NB4 (cell line): ENCODE results near the gene ABCB8.
A peak's percentile ranks its signal among the peaks of the same experiment; 100 is the strongest.

ENCODE experiments used
- DNase-seq: peaks from one replicate; pipeline ENCODE4 v3.0.0; 2010; ENCODE audit warnings: low read depth
- H3K4me3 ChIP-seq: one replicate; pipeline ENCODE4 v1.5.1; 2011; ENCODE audit warnings: mild to moderate bottlenecking, low read depth, low read length, moderate library complexity
- MYC ChIP-seq: IDR thresholded peaks from 2 replicates; pipeline ENCODE4 v1.6.1; 2011; ENCODE audit warnings: low read depth, low read length
- POLR2A ChIP-seq: IDR thresholded peaks from 2 replicates; pipeline ENCODE4 v1.6.1; 2011; ENCODE audit warnings: mild to moderate bottlenecking; ENCODE audit not compliant: insufficient read length; ENCODE audit errors: extremely low read depth
- TF ChIP-seq, protein P1 (sequence below): IDR thresholded peaks from one replicate; pipeline ENCODE4 v1.5.1; 2012; ENCODE audit warnings: low read depth, low read length
- TF ChIP-seq, protein P2 (sequence below): IDR thresholded peaks from 2 replicates; pipeline ENCODE4 v1.6.1; 2011; ENCODE audit warnings: low read depth, low read length

Gene ABCB8

DNA sequence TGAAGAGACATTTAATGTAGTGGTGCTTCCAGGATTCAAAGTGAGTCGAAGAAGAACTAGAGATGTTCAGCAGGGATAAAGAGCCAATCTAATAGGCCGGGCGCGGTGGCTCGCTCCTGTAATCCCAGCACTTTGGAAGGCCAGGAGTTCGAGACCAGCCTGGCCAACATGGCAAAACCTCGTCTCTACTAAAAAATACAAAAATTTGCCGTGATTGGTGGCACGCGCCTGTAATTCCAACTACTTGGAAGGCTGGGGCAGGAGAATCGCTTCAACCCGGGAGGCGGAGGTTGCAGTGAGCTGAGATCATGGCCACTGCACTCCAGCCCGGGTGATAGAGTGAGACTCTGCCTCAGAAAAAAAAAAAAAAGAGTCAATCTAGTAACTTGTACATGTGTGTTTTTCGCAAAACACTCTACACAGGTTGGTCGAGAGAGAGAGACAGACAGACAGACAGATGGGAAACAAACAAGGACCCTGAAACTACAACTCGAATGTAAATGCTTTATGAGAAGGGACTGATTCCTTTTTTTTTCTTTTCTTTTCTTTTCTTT, 775 bp downstream of the ABCB8 start:
- no peak for TF ChIP-seq POLR2A
- no peak for TF ChIP-seq MYC
- TF ChIP-seq, protein P1, sequence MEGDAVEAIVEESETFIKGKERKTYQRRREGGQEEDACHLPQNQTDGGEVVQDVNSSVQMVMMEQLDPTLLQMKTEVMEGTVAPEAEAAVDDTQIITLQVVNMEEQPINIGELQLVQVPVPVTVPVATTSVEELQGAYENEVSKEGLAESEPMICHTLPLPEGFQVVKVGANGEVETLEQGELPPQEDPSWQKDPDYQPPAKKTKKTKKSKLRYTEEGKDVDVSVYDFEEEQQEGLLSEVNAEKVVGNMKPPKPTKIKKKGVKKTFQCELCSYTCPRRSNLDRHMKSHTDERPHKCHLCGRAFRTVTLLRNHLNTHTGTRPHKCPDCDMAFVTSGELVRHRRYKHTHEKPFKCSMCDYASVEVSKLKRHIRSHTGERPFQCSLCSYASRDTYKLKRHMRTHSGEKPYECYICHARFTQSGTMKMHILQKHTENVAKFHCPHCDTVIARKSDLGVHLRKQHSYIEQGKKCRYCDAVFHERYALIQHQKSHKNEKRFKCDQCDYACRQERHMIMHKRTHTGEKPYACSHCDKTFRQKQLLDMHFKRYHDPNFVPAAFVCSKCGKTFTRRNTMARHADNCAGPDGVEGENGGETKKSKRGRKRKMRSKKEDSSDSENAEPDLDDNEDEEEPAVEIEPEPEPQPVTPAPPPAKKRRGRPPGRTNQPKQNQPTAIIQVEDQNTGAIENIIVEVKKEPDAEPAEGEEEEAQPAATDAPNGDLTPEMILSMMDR = no peak
- TF ChIP-seq, protein P2, sequence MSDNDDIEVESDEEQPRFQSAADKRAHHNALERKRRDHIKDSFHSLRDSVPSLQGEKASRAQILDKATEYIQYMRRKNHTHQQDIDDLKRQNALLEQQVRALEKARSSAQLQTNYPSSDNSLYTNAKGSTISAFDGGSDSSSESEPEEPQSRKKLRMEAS = no peak
- H3K4me3 ChIP-seq = peak overlapping the region; percentile 93
- DNase-seq = no peak

DNA sequence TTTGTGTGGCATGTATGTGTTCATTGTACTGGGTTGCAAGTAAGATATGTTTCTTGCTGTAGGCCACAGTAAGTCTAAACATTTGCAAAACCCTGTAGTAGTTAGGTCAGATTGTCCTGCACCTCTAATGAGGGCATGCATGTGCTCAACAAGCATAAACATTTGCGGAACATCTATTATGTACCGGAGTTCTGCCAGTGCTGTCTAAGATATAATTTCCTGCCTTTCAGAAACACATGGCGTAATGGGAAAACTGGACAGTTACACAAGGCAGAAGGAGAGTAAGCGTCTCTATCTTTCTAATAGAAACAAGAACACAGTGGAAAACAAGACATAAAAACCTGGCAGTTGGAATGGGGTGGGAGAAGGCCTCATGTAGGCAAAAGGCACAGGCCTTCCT, 2.8 kb downstream of the ABCB8 start:
- H3K4me3 ChIP-seq = no peak overlapping the region
- TF ChIP-seq MYC (no peak), POLR2A (no peak)
- TF ChIP-seq, protein P2 = no peak
- TF ChIP-seq, protein P1 = no peak
- no peak for DNase-seq

DNA sequence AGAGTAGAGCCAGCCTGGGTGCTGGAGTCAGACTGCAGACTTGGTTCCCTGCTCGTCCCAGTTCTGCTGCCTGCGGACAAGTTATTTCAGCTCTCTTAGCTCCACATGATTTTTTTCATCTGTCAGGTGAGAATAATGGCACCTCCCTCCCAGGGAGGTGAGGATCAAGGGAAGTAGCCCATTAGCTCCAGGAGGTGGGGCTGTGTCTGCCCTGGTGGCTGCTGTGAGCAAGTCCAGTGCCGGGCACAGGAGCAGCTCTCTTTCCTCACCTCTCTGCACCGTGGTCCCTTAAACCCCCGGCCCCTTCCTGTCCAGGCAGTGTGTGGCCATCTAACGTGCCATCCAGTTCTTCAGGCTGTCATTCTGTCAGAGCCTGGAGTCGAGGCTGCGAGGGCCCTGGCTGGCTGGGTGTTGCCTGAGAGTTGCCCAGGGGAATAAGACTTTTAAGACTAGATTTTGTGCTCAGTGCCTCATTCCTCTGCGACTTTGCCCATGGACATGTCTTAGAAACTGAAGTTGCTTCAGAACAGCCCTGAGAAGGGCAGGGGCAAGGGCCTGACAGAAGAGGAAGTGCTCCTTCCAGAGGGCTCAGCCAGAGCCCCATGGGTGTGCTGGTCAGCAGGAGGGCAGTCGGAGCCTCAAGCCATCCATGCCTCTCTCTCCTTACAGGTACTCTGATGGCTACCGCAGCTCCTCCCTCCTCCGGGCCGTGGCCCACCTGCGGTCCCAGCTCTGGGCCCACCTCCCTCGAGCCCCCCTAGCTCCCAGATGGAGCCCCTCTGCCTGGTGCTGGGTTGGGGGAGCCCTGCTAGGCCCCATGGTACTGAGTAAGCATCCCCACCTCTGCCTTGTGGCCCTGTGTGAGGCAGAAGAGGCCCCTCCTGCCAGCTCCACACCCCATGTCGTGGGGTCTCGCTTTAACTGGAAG, 5.0 kb downstream of the ABCB8 start:
- DNase-seq = peak; percentile 52
- TF ChIP-seq, protein P1 = peak; percentile 29
- TF ChIP-seq POLR2A (no peak), MYC (no peak)
- TF ChIP-seq, protein P2 = no peak
- H3K4me3 ChIP-seq = no peak overlapping the region

DNA sequence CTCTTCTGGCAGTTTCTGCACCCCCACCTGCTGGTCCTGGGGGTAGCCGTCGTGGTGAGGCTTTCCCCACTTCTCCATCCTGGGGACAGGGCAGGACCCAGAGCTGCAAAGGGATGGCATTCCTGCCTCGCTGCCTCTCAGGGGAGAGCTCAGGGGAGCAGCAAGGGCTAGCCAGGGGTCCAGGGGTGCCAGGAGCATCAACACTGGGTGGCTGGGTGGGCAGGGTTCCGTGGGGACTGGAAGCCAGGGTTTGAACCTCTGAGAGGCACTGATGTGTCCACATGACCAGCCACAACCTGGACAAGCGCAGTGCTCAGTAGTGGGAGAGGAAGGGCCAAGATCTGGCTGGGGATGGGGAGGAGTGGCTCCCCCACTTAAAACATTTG, 5.6 kb downstream of the ABCB8 start:
- no peak for DNase-seq
- no peak for TF ChIP-seq MYC
- TF ChIP-seq, protein P2 = no peak
- TF ChIP-seq, protein P1 = no peak
- no peak for TF ChIP-seq POLR2A
- no peak overlapping the region for H3K4me3 ChIP-seq

DNA sequence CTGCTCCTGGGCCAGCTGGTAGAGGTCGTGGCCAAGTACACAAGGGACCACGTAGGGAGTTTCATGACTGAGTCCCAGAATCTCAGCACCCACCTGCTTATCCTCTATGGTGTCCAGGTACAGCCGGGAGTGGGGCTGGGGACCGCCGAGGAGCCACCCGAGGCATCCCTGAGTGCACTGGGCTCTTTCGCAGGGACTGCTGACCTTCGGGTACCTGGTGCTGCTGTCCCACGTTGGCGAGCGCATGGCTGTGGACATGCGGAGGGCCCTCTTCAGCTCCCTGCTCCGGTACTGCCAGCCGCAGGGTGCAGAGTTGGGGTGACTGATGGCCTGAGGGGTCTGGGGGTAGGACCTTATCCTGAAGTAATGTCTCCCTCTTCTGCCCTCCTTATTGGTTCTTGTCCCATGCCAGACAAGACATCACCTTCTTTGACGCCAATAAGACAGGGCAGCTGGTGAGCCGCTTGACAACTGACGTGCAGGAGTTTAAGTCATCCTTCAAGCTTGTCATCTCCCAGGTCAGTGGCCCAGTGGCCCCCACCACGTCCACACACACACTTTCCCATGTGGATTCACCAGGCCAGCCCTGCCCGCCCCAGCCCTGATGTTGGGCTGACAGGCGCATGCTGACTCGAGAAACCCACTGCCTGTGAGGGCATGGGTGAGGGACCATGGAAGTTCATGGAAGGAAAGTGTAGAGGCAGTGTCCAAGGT, 6.2 kb downstream of the ABCB8 start:
- DNase-seq = no peak
- TF ChIP-seq, protein P2 = no peak
- TF ChIP-seq MYC (no peak), POLR2A (no peak)
- TF ChIP-seq, protein P1 = no peak
- no peak overlapping the region for H3K4me3 ChIP-seq
